Coronary artery (tissue), 2 donors: Measurements from ENCODE around the gene PHOSPHO1.
A peak's percentile ranks its signal among the peaks of the same experiment; 100 is the strongest.

Source experiments
- DNase-seq: peaks from one replicate; pipeline ENCODE4 v3.0.0-alpha.2; 2017; ENCODE audit warnings: low spot score
- H3K27ac ChIP-seq, 2 donors: fragments of 200-600 bp; sonication (generic); one replicate each; pipeline ENCODE4 v1.5.1; 2016 to 2019
- H3K4me3 ChIP-seq: fragments of 200-600 bp; sonication (generic); 2 replicates; pipeline ENCODE4 v1.5.1; 2016; ENCODE audit warnings: mild to moderate bottlenecking, moderate library complexity
- CTCF ChIP-seq: fragments of 200-600 bp; sonication (generic); IDR thresholded peaks from one replicate; pipeline ENCODE4 v1.5.1; 2019; ENCODE audit warnings: antibody characterized with exemption

The PHOSPHO1 gene

DNA sequence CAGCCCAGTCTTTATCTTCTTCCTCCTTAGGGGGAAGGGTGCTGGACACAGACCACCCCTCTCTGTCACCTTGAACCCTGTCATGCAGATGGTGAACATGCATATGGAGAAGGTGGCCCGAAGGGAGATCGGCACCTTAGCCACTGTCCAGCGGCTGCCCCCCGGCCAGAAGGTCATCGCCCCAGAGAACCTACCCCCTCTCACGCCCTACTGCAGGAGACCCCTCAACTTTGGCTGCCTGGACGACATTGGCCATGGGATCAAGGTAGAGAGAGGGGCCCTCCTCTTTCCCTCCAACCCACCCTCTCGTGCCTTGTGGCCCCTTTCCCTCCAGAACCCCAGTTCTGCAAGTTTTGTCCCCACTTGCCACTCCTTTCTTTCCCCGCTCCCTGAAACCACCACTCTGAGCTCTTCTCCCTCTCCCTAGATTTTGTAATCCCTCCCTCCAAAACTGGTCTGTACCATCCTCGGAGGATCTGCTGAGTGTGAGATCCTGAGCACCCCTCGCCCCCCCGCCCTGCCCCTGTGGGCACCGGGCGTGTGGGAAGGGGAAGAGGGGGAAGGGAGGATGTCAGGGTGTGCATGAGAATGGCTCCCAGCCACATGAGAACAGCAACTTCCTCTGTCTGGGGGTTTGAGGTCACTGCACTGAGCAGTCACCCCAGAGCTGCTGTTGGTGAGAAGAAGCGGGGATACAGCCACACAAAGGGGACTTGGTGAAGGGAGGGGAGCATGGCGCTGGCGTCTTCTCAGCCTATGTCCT, 12.8 kb downstream of the PHOSPHO1 start:
- no peak for DNase-seq
- Histone ChIP-seq H3K4me3 (no peak overlapping the region), H3K27ac (peak overlapping the region in 1 of 2 donors; percentile 62)
- no peak for TF ChIP-seq CTCF

GRCh38 chr17:49216953-49217650, 13.5 kb downstream of the PHOSPHO1 start:
- H3K4me3 ChIP-seq = no peak overlapping the region
- peak overlapping the region in 1 of 2 donors; percentile 62 for H3K27ac ChIP-seq
- DNase-seq = no peak
- no peak for TF ChIP-seq CTCF

- DNase-seq = no peak
- H3K4me3 ChIP-seq = no peak overlapping the region
- H3K27ac ChIP-seq = peak overlapping the region in 1 of 2 donors; percentile 20
- no peak for TF ChIP-seq CTCF
Observed at GRCh38 chr17:49216482-49216881, 14.1 kb downstream of the PHOSPHO1 start.

DNA sequence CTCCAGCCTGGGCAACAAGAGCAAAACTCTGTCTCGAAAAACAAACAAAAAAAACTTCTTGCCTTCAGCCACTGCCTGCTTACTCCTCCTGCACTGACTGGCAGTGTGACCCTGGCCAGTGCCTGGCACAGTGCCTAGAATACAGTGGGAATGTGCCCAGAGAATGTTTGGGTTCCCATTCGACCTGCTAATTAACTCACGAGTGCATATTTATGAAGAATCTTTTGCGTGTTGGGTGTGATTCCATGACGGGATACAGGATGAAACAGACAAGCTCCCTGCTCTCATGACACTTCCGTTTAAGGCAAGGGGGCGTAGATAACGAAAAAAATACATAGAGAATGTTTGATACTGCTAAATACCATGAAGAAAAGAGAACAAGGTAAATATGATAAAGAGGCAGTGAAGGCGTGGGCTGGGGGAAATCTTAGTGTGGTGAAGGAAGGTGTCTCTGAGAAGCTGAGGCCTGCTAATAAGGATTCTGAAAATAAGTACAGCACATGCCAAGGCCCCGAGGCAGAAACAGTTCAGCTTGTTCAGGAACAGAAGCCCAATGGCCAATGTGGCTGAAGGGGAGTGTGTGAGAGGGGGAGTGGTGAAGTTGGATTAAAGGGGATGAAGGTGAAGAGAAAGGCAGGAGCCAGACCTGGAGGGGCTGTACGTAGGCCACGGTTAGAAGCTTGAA, 15.8 kb downstream of the PHOSPHO1 start:
- no peak for TF ChIP-seq CTCF
- Histone ChIP-seq H3K4me3 (no peak overlapping the region), H3K27ac (peak overlapping the region in 1 of 2 donors; percentile 16)
- DNase-seq = no peak

GRCh38 chr17:49213847-49214246, 16.7 kb downstream of the PHOSPHO1 start:
- no peak overlapping the region for H3K27ac ChIP-seq
- DNase-seq = no peak
- TF ChIP-seq CTCF = no peak
- no peak overlapping the region for H3K4me3 ChIP-seq

DNA sequence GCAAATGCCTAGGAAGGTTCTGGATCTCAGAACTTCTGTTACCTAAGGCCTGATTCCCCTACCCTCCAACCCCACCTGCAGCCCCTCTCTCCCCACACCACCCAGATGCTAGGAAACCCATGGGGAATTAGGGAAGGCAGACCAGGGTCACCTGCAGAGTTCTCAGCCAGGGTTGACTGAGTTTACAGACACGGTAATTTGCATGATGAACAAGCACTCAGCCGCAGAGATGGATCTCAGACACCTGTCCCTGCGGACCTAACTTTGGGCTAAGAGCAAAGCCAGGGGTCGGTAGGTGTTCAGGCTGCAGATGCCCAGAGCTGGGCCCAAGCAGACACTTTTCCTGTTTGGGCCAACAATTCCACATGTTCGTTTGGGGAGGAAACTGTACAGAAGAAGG, 17.2 kb downstream of the PHOSPHO1 start:
- no peak for TF ChIP-seq CTCF
- no peak overlapping the region for H3K27ac ChIP-seq
- DNase-seq = no peak
- no peak overlapping the region for H3K4me3 ChIP-seq
